ENCODE results near the gene KIRREL3. TPM values are rescaled to one million over a fixed set of nuclear protein-coding genes. Genes with fewer than 3 reads are reported as not detected.

Gene KIRREL3
- total and polyA plus RNA-seq, 2 of the 4 experiments (the other 2 are of a cell fraction), result 10.9 to 15.9 TPM

DNA sequence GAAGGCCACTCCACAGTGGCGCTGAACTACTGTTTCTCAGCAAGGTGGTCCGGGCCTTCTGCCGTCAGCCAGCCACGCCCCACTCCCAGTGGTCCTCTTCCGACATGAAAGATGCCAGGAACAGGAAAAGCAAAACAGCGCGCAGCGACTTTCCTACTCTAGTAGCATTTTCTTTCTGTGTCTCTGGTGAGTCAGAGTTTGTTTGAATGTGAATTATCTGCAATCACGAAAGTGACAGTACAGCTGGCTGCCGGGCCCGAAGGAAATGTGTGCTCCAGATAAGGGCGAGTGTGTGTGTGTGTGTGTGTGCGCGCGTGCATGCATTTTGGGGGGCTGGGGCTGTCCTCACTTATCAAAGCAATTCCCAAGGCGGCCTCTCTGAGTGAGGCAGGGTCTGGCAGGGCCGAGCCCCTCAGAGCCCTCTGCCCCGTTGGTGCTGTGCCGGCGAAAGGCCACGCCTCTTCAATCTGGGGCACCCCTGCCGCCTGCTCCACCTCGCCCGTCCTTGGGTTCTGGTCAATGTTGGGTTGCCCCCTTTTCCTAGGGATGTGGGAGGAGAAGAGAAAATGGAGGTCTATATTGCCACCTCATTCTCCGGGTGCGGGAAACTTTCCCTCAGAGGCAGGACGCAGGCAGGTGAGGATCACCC, 288.5 kb downstream of the KIRREL3 start:
- Histone ChIP-seq H3K4me3 (ENCODE audit: insufficient read depth, low read depth, low read length) (no peak overlapping the region), H2BK15ac (ENCODE audit: low read depth, low read length) (no peak overlapping the region), H3K9me1 (ENCODE audit: insufficient read depth, low read length) (no peaks in the 10 kb centered on the region), H3K14ac (replicated peaks; ENCODE audit: low read depth, low read length) (no peak overlapping the region), H3K18ac (ENCODE audit: low read depth, low read length) (no peak overlapping the region), H2BK5ac (ENCODE audit: low read depth, low read length, poor library complexity, severe bottlenecking) (no peak overlapping the region), H3K27me3 (ENCODE audit: control insufficient read depth, insufficient read depth, low read length) (no peaks in the 10 kb centered on the region), H2BK120ac (ENCODE audit: low read depth, low read length) (no peak overlapping the region), H3K4me2 (ENCODE audit: low read depth, low read length) (0 out of 2 replicates have a peak overlapping the region, but pooled peaks have one; percentile 7), H4K20me1 (ENCODE audit: insufficient read depth, low read length) (no peaks in the 10 kb centered on the region), H4K5ac (ENCODE audit: low read depth, low read length) (no peak overlapping the region; the same call in 1 of the 2 replicates), H2AFZ (replicated peaks; ENCODE audit: low read length, poor library complexity) (peak overlapping the region; percentile 0), H3K56ac (ENCODE audit: extremely low read depth, insufficient read depth, low read length) (no peak overlapping the region), H3K9me3 (ENCODE audit: control insufficient read depth, insufficient read depth, low read length) (no peaks in the 10 kb centered on the region), H4K91ac (ENCODE audit: insufficient read depth, low read depth, low read length) (no peak overlapping the region), H3K27ac (ENCODE audit: insufficient read depth, low read length) (no peak overlapping the region), H3K4me1 (ENCODE audit: control insufficient read depth, insufficient read depth, low read length) (peaks cover 4% of the 10 kb centered on the region; the same call in 1 of the 2 replicates), H4K8ac (ENCODE audit: low read depth in 2 of 2, low read length in 2 of 2) (no peak overlapping the region), H3K9ac (ENCODE audit: low read depth, low read length) (no peak overlapping the region), H3K23ac (ENCODE audit: low read depth, low read length) (no peak overlapping the region), H2AK5ac (ENCODE audit: low read depth, low read length) (no peak overlapping the region), H2BK20ac (ENCODE audit: low read depth, low read length) (no peak overlapping the region), H3K79me1 (ENCODE audit: low read depth in 1 of 2, low read length in 2 of 2) (peaks cover 3 to 7% of the 10 kb centered on the region in 2 experiments; a peak in 2 of 4 replicates), H2AK9ac (replicated peaks; ENCODE audit: low read depth, low read length, poor library complexity) (no peak overlapping the region), H3K4ac (ENCODE audit: low read depth, low read length) (no peak overlapping the region), H3K36me3 (ENCODE audit: control insufficient read depth, insufficient read depth, low read length) (no peaks in the 10 kb centered on the region)
- in situ Hi-C loops (cut with MboI; ENCODE audit: low sequenced_read_pairs), result loop anchor here (25.0 kb wide), 2 partner anchors 400 to 625 kb away; partner anchors contain the start of gene DCPS
- ChIA-PET POLR2A (ENCODE audit: unreplicated experiment) (no interaction called here), CTCF (no interaction called here)
- BruUV-seq (replicated peaks), result no TSS peak
- no CpG with 5 or more reads among the region's 27 CpGs for whole genome bisulfite sequencing, 2 experiments (ENCODE audit: extremely low coverage in 2 of 2, insufficient read length in 1 of 2)
- intact Hi-C loops (cut with micrococcal nuclease), result loop anchor here (10.0 kb wide), 1 partner anchor 267 kb away; no protein-coding TSS in a partner anchor
- ATAC-seq (ENCODE audit: low read depth) (peak; percentile 46; the same call in 1 of the 2 replicates), DNase-seq (peak; percentile 62)
- TF ChIP-seq, protein P1, sequence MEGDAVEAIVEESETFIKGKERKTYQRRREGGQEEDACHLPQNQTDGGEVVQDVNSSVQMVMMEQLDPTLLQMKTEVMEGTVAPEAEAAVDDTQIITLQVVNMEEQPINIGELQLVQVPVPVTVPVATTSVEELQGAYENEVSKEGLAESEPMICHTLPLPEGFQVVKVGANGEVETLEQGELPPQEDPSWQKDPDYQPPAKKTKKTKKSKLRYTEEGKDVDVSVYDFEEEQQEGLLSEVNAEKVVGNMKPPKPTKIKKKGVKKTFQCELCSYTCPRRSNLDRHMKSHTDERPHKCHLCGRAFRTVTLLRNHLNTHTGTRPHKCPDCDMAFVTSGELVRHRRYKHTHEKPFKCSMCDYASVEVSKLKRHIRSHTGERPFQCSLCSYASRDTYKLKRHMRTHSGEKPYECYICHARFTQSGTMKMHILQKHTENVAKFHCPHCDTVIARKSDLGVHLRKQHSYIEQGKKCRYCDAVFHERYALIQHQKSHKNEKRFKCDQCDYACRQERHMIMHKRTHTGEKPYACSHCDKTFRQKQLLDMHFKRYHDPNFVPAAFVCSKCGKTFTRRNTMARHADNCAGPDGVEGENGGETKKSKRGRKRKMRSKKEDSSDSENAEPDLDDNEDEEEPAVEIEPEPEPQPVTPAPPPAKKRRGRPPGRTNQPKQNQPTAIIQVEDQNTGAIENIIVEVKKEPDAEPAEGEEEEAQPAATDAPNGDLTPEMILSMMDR (conservative IDR thresholded peaks at IDR 0.05; ENCODE audit: low read depth, low read length), result no peak
- TF ChIP-seq MAZ (IDR thresholded peaks at IDR 0.05; ENCODE audit: borderline replicate concordance, low read depth, low read length) (no peak), RAD21 (IDR thresholded peaks at IDR 0.05; ENCODE audit: low read length) (no peak), CEBPB (IDR thresholded peaks at IDR 0.05; ENCODE audit: low read depth, low read length) (no peak), SMC3 (IDR thresholded peaks at IDR 0.05; ENCODE audit: low read depth, low read length) (no peak), CHD1 (IDR thresholded peaks at IDR 0.05; ENCODE audit: low read depth, low read length) (no peak), NFE2L2 (IDR thresholded peaks at IDR 0.05; ENCODE audit: low read depth, low read length) (no peak), RCOR1 (IDR thresholded peaks at IDR 0.05; ENCODE audit: insufficient replicate concordance, low read length) (no peak), BHLHE40 (IDR thresholded peaks at IDR 0.05; ENCODE audit: low read depth, low read length) (no peak), POLR2A (IDR thresholded peaks at IDR 0.05; ENCODE audit: low read depth, low read length) (no peak)
- TF ChIP-seq, protein P2, sequence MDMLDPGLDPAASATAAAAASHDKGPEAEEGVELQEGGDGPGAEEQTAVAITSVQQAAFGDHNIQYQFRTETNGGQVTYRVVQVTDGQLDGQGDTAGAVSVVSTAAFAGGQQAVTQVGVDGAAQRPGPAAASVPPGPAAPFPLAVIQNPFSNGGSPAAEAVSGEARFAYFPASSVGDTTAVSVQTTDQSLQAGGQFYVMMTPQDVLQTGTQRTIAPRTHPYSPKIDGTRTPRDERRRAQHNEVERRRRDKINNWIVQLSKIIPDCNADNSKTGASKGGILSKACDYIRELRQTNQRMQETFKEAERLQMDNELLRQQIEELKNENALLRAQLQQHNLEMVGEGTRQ (IDR thresholded peaks at IDR 0.05; ENCODE audit: low read depth, low read length), result no peak
- dilution Hi-C loops (cut with HindIII; ENCODE audit: low sequenced_read_pairs, unreplicated experiment), result no loop called here

Measured in IMR-90 (cell line).